BJ (cell line): ENCODE measurements around the gene RPS16. TPM values are rescaled to one million over a fixed set of nuclear protein-coding genes. Genes with fewer than 3 reads are reported as not detected.

Experiments used
- CTCF ChIA-PET: fragments of 350-600 bp; formaldehyde crosslinking; extraction: SDS; loops from one replicate; lab custom pipeline; 2021; ENCODE audit warnings: antibody characterized with exemption, inconsistent platforms; lab: Yijun Ruan, JAX
- POLR2A ChIA-PET: fragments of 300-600 bp; sonication (Branson Sonifier 250); formaldehyde crosslinking; extraction: SDS; loops from one replicate; lab custom pipeline; 2021; ENCODE audit warnings: antibody characterized with exemption; lab: Charles Lee
- DNase-seq: peaks from one replicate; pipeline ENCODE4 v3.0.0-alpha.2; 2011; ENCODE audit warnings: low read depth
- H3K27me3 ChIP-seq: 2 replicates; pipeline ENCODE4 v1.6.0; 2011; ENCODE audit warnings: low read length; ENCODE audit not compliant: control insufficient read depth, insufficient read depth
- H3K36me3 ChIP-seq: 2 replicates; pipeline ENCODE4 v1.5.1; 2011; ENCODE audit warnings: low read length; ENCODE audit not compliant: control insufficient read depth, insufficient read depth
- H3K4me3 ChIP-seq: 2 replicates; pipeline ENCODE4 v1.5.1; 2011; ENCODE audit warnings: low read depth, mild to moderate bottlenecking, control low read depth, low read length
- polyA plus RNA-seq: library from polyadenylated mRNA; depleted of rRNA; stranded (reverse); fragments of >200 nt; gene quantifications from 2 replicates; pipeline ENCODE4 v1.2.3, GENCODE V29; 2011
- TF ChIP-seq, protein P1 (sequence below): IDR thresholded peaks from 2 replicates; pipeline ENCODE4 v1.5.1; 2011; ENCODE audit warnings: low read depth, mild to moderate bottlenecking, control low read depth, inconsistent platforms, low read length, moderate library complexity; ENCODE audit not compliant: insufficient read depth

Gene RPS16
- polyA plus RNA-seq, 1 experiment = 2,896 TPM

GRCh38 chr19:39401070-39401548 lies 34.6 kb downstream of the RPS16 start:
- Histone ChIP-seq H3K4me3 (no peak overlapping the region), H3K27me3 (no peaks in the 10 kb centered on the region), H3K36me3 (peaks cover 4% of the 10 kb centered on the region)
- TF ChIP-seq, protein P1, sequence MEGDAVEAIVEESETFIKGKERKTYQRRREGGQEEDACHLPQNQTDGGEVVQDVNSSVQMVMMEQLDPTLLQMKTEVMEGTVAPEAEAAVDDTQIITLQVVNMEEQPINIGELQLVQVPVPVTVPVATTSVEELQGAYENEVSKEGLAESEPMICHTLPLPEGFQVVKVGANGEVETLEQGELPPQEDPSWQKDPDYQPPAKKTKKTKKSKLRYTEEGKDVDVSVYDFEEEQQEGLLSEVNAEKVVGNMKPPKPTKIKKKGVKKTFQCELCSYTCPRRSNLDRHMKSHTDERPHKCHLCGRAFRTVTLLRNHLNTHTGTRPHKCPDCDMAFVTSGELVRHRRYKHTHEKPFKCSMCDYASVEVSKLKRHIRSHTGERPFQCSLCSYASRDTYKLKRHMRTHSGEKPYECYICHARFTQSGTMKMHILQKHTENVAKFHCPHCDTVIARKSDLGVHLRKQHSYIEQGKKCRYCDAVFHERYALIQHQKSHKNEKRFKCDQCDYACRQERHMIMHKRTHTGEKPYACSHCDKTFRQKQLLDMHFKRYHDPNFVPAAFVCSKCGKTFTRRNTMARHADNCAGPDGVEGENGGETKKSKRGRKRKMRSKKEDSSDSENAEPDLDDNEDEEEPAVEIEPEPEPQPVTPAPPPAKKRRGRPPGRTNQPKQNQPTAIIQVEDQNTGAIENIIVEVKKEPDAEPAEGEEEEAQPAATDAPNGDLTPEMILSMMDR = no peak
- no peak for DNase-seq
- CTCF ChIA-PET = interaction anchor here (0.9 to 9.8 kb wide), 3 partner anchors 11 to 131 kb away, joined by 3 to 178 read pairs (median 7); partner anchors contain the start of genes EID2B, PLEKHG2 and RPS16
- POLR2A ChIA-PET = no interaction called here

GRCh38 chr19:39400061-39400460 lies 35.7 kb downstream of the RPS16 start:
- Histone ChIP-seq H3K4me3 (no peak overlapping the region), H3K36me3 (peaks cover 7% of the 10 kb centered on the region), H3K27me3 (no peaks in the 10 kb centered on the region)
- POLR2A ChIA-PET = no interaction called here
- CTCF ChIA-PET = interaction anchor here (9.8 kb wide), 1 partner anchor 12 kb away, joined by 178 read pairs; the partner anchor contains the start of gene PLEKHG2
- TF ChIP-seq, protein P1 = no peak
- no peak for DNase-seq

- POLR2A ChIA-PET = no interaction called here
- no peak for DNase-seq
- TF ChIP-seq, protein P1 = no peak
- Histone ChIP-seq H3K4me3 (no peak overlapping the region), H3K27me3 (no peaks in the 10 kb centered on the region), H3K36me3 (peaks cover 7% of the 10 kb centered on the region)
- CTCF ChIA-PET = interaction anchor here (9.8 kb wide), 1 partner anchor 12 kb away, joined by 178 read pairs; the partner anchor contains the start of gene PLEKHG2
These were observed 36.1 kb downstream of the RPS16 start for GRCh38 chr19:39399668-39400050.

- H3K4me3 ChIP-seq = no peak overlapping the region
- H3K36me3 ChIP-seq = peaks cover 11% of the 10 kb centered on the region
- POLR2A ChIA-PET = interaction anchor here (0.6 to 1.1 kb wide), 6 partner anchors 10 to 128 kb away, joined by 3 to 11 read pairs (median 5); partner anchors contain the start of gene RPS16
- no peaks in the 10 kb centered on the region for H3K27me3 ChIP-seq
- peak; percentile 66 for DNase-seq
- CTCF ChIA-PET = interaction anchor here (0.6 to 9.8 kb wide), 32 partner anchors 9 to 422 kb away, joined by 3 to 178 read pairs (median 4); partner anchors contain the start of genes EID2B, FBXO17, PLEKHG2 and RPS16
- TF ChIP-seq, protein P1 = no peak
These were observed 37.4 kb downstream of the RPS16 start for GRCh38 chr19:39398297-39398864.
